Endothelial cell of umbilical vein (primary cell): ENCODE data around the gene CACNB4. TPM values are rescaled to one million over a fixed set of nuclear protein-coding genes. Genes with fewer than 3 reads are reported as not detected.

Experiments
- BruUV-seq: library from RNA; stranded (reverse); fragments of 400-500 nt; replicated peaks from 2 replicates; lab custom pipeline; 2021; lab: Mats Ljungman, UMichigan
- CTCF ChIA-PET: fragments of 300-600, 350-600 bp; sonication (Branson Sonifier 250); formaldehyde crosslinking; loops from one replicate; lab custom pipeline; 2021; ENCODE audit warnings: antibody characterized with exemption, inconsistent platforms; lab: Charles Lee
- POLR2A ChIA-PET: fragments of 300-600, 350-600 bp; sonication (Branson Sonifier 250); formaldehyde crosslinking; loops from one replicate; lab custom pipeline; 2021; ENCODE audit warnings: antibody characterized with exemption, inconsistent platforms; lab: Charles Lee
- DNase-seq: peaks from one replicate; pipeline ENCODE4 v3.0.0-alpha.2; 2011; ENCODE audit warnings: low read depth, low spot score
- FAIRE-seq: peaks from 2 replicates; lab custom pipeline; 2011; peaks lifted over from hg19 to GRCh38; lab: Jason Lieb, UNC
- H2AFZ ChIP-seq: 2 replicates; pipeline ENCODE4 v1.6.0; 2012; ENCODE audit warnings: low read depth, low read length, control low read depth, inconsistent platforms
- H3K27ac ChIP-seq: 2 replicates; pipeline ENCODE4 v1.5.1; 2011; ENCODE audit warnings: low read depth, mild to moderate bottlenecking, control low read depth, low read length, moderate library complexity; ENCODE audit not compliant: insufficient read depth
- H3K27me3 ChIP-seq, 2 experiments: 2 replicates each; pipeline versions ENCODE4 v1.6.0 to v1.6.1; 2011; ENCODE audit warnings: low read length in 2 of 2, mixed read lengths in 1 of 2; ENCODE audit not compliant: control insufficient read depth in 2 of 2, insufficient read depth in 2 of 2
- H3K36me3 ChIP-seq, 2 experiments: 2 replicates in 1 of 2; 3 replicates in 1 of 2; pipeline ENCODE4 v1.5.1; 2011; ENCODE audit warnings: low read length in 2 of 2, mild to moderate bottlenecking in 1 of 2, moderate library complexity in 1 of 2; ENCODE audit not compliant: control insufficient read depth in 2 of 2, insufficient read depth in 2 of 2; ENCODE audit errors: extremely low read depth in 1 of 2
- H3K4me1 ChIP-seq: 3 replicates; pipeline ENCODE4 v1.5.1; 2011; ENCODE audit warnings: mild to moderate bottlenecking, low read length; ENCODE audit not compliant: control insufficient read depth, insufficient read depth; ENCODE audit errors: extremely low read depth
- H3K4me2 ChIP-seq: 2 replicates; pipeline ENCODE4 v1.6.1; 2011; ENCODE audit warnings: low read length, control low read depth, mixed read lengths; ENCODE audit not compliant: insufficient read depth
- H3K4me3 ChIP-seq, 3 experiments: fragments of 200-600 bp in 1 of 3; sonication (generic), shearing (Covaris generic) in 1 of 3; replicated peaks in 1 of 3; 2 replicates each; pipeline ENCODE4 v1.5.1; 2011 to 2016; ENCODE audit warnings: control low read depth in 3 of 3, low read length in 3 of 3, mild to moderate bottlenecking in 2 of 3, inconsistent platforms in 1 of 3, low read depth in 1 of 3, moderate library complexity in 1 of 3; ENCODE audit not compliant: insufficient read depth in 1 of 3
- H3K79me2 ChIP-seq: 2 replicates; pipeline ENCODE4 v1.6.0; 2012; ENCODE audit warnings: low read length, inconsistent platforms; ENCODE audit not compliant: control insufficient read depth, insufficient read depth
- H3K9ac ChIP-seq: replicated peaks from 2 replicates; pipeline ENCODE3; 2011; ENCODE audit warnings: low read length, control low read depth; ENCODE audit not compliant: insufficient read depth; ENCODE audit errors: extremely low read depth
- H3K9me1 ChIP-seq: replicated peaks from 3 replicates; pipeline ENCODE4 v1.6.0; 2011; ENCODE audit warnings: mild to moderate bottlenecking, low read length; ENCODE audit not compliant: control insufficient read depth, insufficient read depth; ENCODE audit errors: extremely low read depth
- H3K9me3 ChIP-seq: replicated peaks from 2 replicates; pipeline ENCODE4 v1.5.1; 2012; ENCODE audit warnings: low read length, inconsistent platforms; ENCODE audit not compliant: control insufficient read depth, insufficient read depth
- H4K20me1 ChIP-seq: replicated peaks from 2 replicates; pipeline ENCODE3; 2011; ENCODE audit warnings: mild to moderate bottlenecking, low read length; ENCODE audit not compliant: control insufficient read depth, insufficient read depth; ENCODE audit errors: extremely low read depth
- EZH2 ChIP-seq: IDR thresholded peaks from 2 replicates; pipeline ENCODE4 v1.6.1; 2012; ENCODE audit warnings: borderline replicate concordance, low read depth, mild to moderate bottlenecking, moderate library complexity, low read length, inconsistent platforms; ENCODE audit not compliant: severe bottlenecking
- FOS ChIP-seq: IDR thresholded peaks from 2 replicates; pipeline ENCODE4 v1.6.1; 2011; ENCODE audit warnings: mild to moderate bottlenecking, low read length, moderate library complexity, borderline replicate concordance; ENCODE audit not compliant: insufficient read depth
- GATA2 ChIP-seq: IDR thresholded peaks from 2 replicates; pipeline ENCODE4 v1.7.0; 2011; ENCODE audit warnings: low read depth, mild to moderate bottlenecking, moderate library complexity, mixed read lengths, low read length; ENCODE audit not compliant: insufficient read length, insufficient read depth
- JUN ChIP-seq: IDR thresholded peaks from 2 replicates; pipeline ENCODE4 v1.6.1; 2011; ENCODE audit warnings: borderline replicate concordance, low read depth; ENCODE audit not compliant: insufficient read length, insufficient read depth
- MYC ChIP-seq: IDR thresholded peaks from one replicate; pipeline ENCODE4 v1.6.1; 2011; ENCODE audit warnings: mild to moderate bottlenecking, low read depth, low read length
- POLR2A ChIP-seq: IDR thresholded peaks from 2 replicates; pipeline ENCODE4 v1.6.1; 2012; ENCODE audit warnings: low read depth, mild to moderate bottlenecking, control low read depth, low read length
- POLR2AphosphoS5 ChIP-seq: IDR thresholded peaks from 2 replicates; pipeline ENCODE4 v1.6.1; 2012; ENCODE audit warnings: low read depth, mild to moderate bottlenecking, control low read depth, low read length, moderate library complexity; ENCODE audit not compliant: insufficient read depth
- dilution Hi-C: fragments of 300-500 bp; cut with MboI; formaldehyde crosslinking; loops from one replicate; pipeline ENCODE4 v1.15.0; 2019; ENCODE audit warnings: low sequenced_read_pairs; ENCODE audit not compliant: extremely low pct_ligation_motif_present
- intact Hi-C: fragments of 100-400 bp; cut with micrococcal nuclease; formaldehyde crosslinking; loops from one replicate; pipeline ENCODE4 v1.10.0; 2022
- polyA plus RNA-seq, 4 experiments: library from polyadenylated mRNA; depleted of rRNA in 3 of 4; stranded (reverse) in 3 of 4; unstranded in 1 of 4; fragments of >200 nt; gene quantifications; 2 replicates each; pipeline versions ENCODE4 v1.2.1 to v1.2.3, GENCODE V29; 2011 to 2012; ENCODE audit warnings: missing spikeins in 1 of 4
- total RNA-seq: library from RNA; stranded (reverse); gene quantifications from 2 replicates; pipeline ENCODE4 v1.2.3, GENCODE V29; 2021
- TF ChIP-seq, protein P1 (sequence below): IDR thresholded peaks from 2 replicates; pipeline ENCODE4 v1.6.1; 2011; ENCODE audit not compliant: insufficient read depth, insufficient read length
- TF ChIP-seq, protein P2 (sequence below), 2 donors: IDR thresholded peaks; 1 replicate in 1 of 2; 2 replicates in 1 of 2; pipeline ENCODE4 v1.5.1; 2011; ENCODE audit warnings: low read length in 2 of 2, mild to moderate bottlenecking in 2 of 2, moderate library complexity in 2 of 2, control low read depth in 1 of 2, inconsistent platforms in 1 of 2, low read depth in 1 of 2; ENCODE audit not compliant: insufficient read depth in 1 of 2; ENCODE audit errors: extremely low read depth in 1 of 2

The CACNB4 gene
- total and polyA plus RNA-seq, 2 donors (not counting 3 experiments of a cell fraction or from before 2014, with no cell fraction given), result 0.23 to 0.58 TPM

GRCh38 chr2:151803811-151804210 lies 295.0 kb downstream of the CACNB4 start:
- no peak overlapping the region for H2AFZ ChIP-seq
- peaks cover 5% of the 10 kb centered on the region for H3K4me1 ChIP-seq
- H3K79me2 ChIP-seq, result no peaks in the 10 kb centered on the region
- H3K4me3 ChIP-seq, result no peak overlapping the region
- no peak overlapping the region for H3K4me2 ChIP-seq
- DNase-seq (no peak), FAIRE-seq (no peak)
- ChIA-PET CTCF (interaction anchor here (1.0 kb wide), 1 partner anchor 189 kb away, joined by 4 read pairs; no protein-coding TSS in a partner anchor), POLR2A (no interaction called here)
- TF ChIP-seq MYC (no peak), POLR2AphosphoS5 (no peak), EZH2 (no peak), JUN (no peak)
- TF ChIP-seq, protein P1, sequence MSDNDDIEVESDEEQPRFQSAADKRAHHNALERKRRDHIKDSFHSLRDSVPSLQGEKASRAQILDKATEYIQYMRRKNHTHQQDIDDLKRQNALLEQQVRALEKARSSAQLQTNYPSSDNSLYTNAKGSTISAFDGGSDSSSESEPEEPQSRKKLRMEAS, result no peak
- H4K20me1 ChIP-seq, result no peaks in the 10 kb centered on the region
- peaks cover 6 to 12% of the 10 kb centered on the region in 2 experiments for H3K36me3 ChIP-seq
- no peak overlapping the region for H3K9ac ChIP-seq
- H3K27ac ChIP-seq, result no peak overlapping the region
- no peaks in the 10 kb centered on the region for H3K27me3 ChIP-seq
- intact Hi-C loops (no loop called here), dilution Hi-C loops (no loop called here)
- no TSS peak for BruUV-seq
- no peaks in the 10 kb centered on the region for H3K9me3 ChIP-seq
- H3K9me1 ChIP-seq, result no peaks in the 10 kb centered on the region

DNA sequence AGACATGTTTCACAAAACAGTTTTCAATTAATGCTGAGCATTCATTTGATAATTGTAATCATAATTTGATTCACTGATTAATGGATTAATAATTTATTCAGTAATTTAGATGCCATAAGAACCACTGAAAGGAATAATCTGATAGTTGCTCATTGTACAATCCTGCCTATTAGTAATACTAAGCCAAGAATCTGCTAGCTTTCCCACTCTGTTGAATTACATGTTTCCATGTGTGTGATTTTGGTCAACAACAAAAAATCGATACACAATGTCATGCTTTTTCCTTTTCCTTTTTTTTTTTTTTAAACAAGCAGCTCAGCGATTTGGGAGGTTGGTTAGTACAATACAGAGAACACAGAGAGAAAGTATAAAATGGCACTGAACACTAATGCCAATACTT lies 296.5 kb downstream of the CACNB4 start:
- intact Hi-C loops (no loop called here), dilution Hi-C loops (no loop called here)
- Histone ChIP-seq H3K79me2 (no peaks in the 10 kb centered on the region), H2AFZ (no peak overlapping the region), H3K4me2 (no peak overlapping the region), H3K4me3 (no peak overlapping the region), H3K36me3 (peaks cover 4 to 12% of the 10 kb centered on the region in 2 experiments), H3K4me1 (peaks cover 5% of the 10 kb centered on the region), H3K9me1 (no peaks in the 10 kb centered on the region), H3K27ac (no peak overlapping the region), H3K9ac (no peak overlapping the region), H4K20me1 (no peaks in the 10 kb centered on the region), H3K9me3 (no peaks in the 10 kb centered on the region), H3K27me3 (no peaks in the 10 kb centered on the region)
- BruUV-seq, result TSS peak; percentile 8
- CTCF ChIA-PET, result interaction anchor here (0.7 kb wide), 1 partner anchor 37 kb away, joined by 4 read pairs; no protein-coding TSS in a partner anchor
- POLR2A ChIA-PET, result no interaction called here
- TF ChIP-seq POLR2A (no peak), EZH2 (no peak), FOS (no peak), JUN (no peak), GATA2 (no peak), POLR2AphosphoS5 (no peak), MYC (no peak)
- TF ChIP-seq, protein P1, result no peak
- TF ChIP-seq, protein P2, sequence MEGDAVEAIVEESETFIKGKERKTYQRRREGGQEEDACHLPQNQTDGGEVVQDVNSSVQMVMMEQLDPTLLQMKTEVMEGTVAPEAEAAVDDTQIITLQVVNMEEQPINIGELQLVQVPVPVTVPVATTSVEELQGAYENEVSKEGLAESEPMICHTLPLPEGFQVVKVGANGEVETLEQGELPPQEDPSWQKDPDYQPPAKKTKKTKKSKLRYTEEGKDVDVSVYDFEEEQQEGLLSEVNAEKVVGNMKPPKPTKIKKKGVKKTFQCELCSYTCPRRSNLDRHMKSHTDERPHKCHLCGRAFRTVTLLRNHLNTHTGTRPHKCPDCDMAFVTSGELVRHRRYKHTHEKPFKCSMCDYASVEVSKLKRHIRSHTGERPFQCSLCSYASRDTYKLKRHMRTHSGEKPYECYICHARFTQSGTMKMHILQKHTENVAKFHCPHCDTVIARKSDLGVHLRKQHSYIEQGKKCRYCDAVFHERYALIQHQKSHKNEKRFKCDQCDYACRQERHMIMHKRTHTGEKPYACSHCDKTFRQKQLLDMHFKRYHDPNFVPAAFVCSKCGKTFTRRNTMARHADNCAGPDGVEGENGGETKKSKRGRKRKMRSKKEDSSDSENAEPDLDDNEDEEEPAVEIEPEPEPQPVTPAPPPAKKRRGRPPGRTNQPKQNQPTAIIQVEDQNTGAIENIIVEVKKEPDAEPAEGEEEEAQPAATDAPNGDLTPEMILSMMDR (IDR thresholded peaks at IDR 0.05; ENCODE audit: extremely low read depth in 1 of 2, insufficient read depth in 1 of 2, low read depth in 1 of 2, low read length in 2 of 2), result no peak
- DNase-seq, result no peak
- FAIRE-seq, result no peak
